B cell (primary cell): ENCODE measurements around the gene MAML3. TPM values are rescaled to one million over a fixed set of nuclear protein-coding genes. Genes with fewer than 3 reads are reported as not detected.

Experiments
- ATAC-seq: fragments of 200-7000 bp; cut with Tn5 transposase; one replicate; pipeline ENCODE4 v1.10.0; 2021; ENCODE audit warnings: low read depth, mild to moderate bottlenecking, moderate number of reproducible peaks, moderate library complexity
- CTCF ChIA-PET: fragments of 350-600 bp; sonication (Branson Sonifier 250); formaldehyde crosslinking; loops from one replicate; lab custom pipeline; 2021; ENCODE audit warnings: antibody characterized with exemption, inconsistent platforms; lab: Charles Lee
- POLR2A ChIA-PET: fragments of 350-600 bp; sonication (Branson Sonifier 250); formaldehyde crosslinking; loops from one replicate; lab custom pipeline; 2021; ENCODE audit warnings: antibody characterized with exemption; lab: Charles Lee
- DNase-seq: peaks from one replicate; pipeline ENCODE4 v3.0.0; 2013
- H2AFZ ChIP-seq: 2 replicates; pipeline ENCODE4 v1.6.1; 2012; ENCODE audit warnings: mild to moderate bottlenecking, low read depth, low read length; ENCODE audit not compliant: insufficient read depth, poor library complexity, severe bottlenecking
- H3K27ac ChIP-seq, 2 donors: 1 replicate in 1 of 2; 2 replicates in 1 of 2; pipeline ENCODE4 v1.5.1; 2012 to 2013; ENCODE audit warnings: low read length in 2 of 2, mild to moderate bottlenecking in 2 of 2, moderate library complexity in 1 of 2
- H3K27me3 ChIP-seq, 4 experiments: fragments of 200-600 bp in 1 of 4; sonication (generic) in 1 of 4; replicated peaks in 1 of 4; 1 replicate in 2 of 4; 2 replicates in 2 of 4; pipeline versions ENCODE4 v1.6.1 to v1.7.0; 2013 to 2016; ENCODE audit warnings: low read length in 3 of 4, mild to moderate bottlenecking in 2 of 4, mixed read lengths in 1 of 4, moderate library complexity in 1 of 4; ENCODE audit not compliant: insufficient read depth in 4 of 4, control insufficient read depth in 3 of 4; ENCODE audit errors: control extremely low read depth in 1 of 4
- H3K36me3 ChIP-seq, 2 experiments: replicated peaks in 1 of 2; 1 replicate in 1 of 2; 2 replicates in 1 of 2; pipeline versions ENCODE4 v1.6.1 to v1.7.1; 2013; ENCODE audit warnings: low read length in 1 of 2; ENCODE audit not compliant: insufficient read depth in 2 of 2, control insufficient read depth in 1 of 2; ENCODE audit errors: control extremely low read depth in 1 of 2, extremely low read depth in 1 of 2
- H3K4me1 ChIP-seq, 2 donors: fragments of 200-600 bp in 1 of 2; sonication (generic) in 1 of 2; 1 replicate in 1 of 2; 2 replicates in 1 of 2; pipeline versions ENCODE4 v1.5.1 to v1.6.1; 2013 to 2017; ENCODE audit warnings: low read length in 2 of 2; ENCODE audit not compliant: control insufficient read depth in 2 of 2, insufficient read depth in 2 of 2
- H3K4me2 ChIP-seq: replicated peaks from 2 replicates; pipeline ENCODE3; 2012; ENCODE audit warnings: mild to moderate bottlenecking, low read depth, low read length; ENCODE audit not compliant: poor library complexity, severe bottlenecking
- H3K4me3 ChIP-seq, 5 experiments: fragments of 200-600 bp in 1 of 5; sonication (generic) in 1 of 5; 1 replicate in 3 of 5; 2 replicates in 2 of 5; pipeline versions ENCODE4 v1.5.1 to v1.7.0; 2011 to 2016; ENCODE audit warnings: low read length in 4 of 5, mild to moderate bottlenecking in 4 of 5, low read depth in 2 of 5, control low read depth in 1 of 5, moderate library complexity in 1 of 5; ENCODE audit not compliant: insufficient read depth in 1 of 5; ENCODE audit errors: control extremely low read depth in 1 of 5, extremely low read depth in 1 of 5
- H3K79me2 ChIP-seq: fragments of 200-600 bp; sonication (generic); one replicate; pipeline ENCODE4 v1.6.0; 2016; ENCODE audit warnings: low read length; ENCODE audit not compliant: control insufficient read depth, insufficient read depth
- H3K9ac ChIP-seq: fragments of 200-600 bp; sonication (generic); 2 replicates; pipeline ENCODE4 v1.6.1; 2017; ENCODE audit warnings: mild to moderate bottlenecking, low read length, moderate library complexity
- H3K9me3 ChIP-seq, 3 donors: one replicate each; pipeline versions ENCODE4 v1.6.1 to v1.7.1; 2013; ENCODE audit warnings: low read length in 2 of 3; ENCODE audit not compliant: control insufficient read depth in 2 of 3, insufficient read depth in 1 of 3; ENCODE audit errors: control extremely low read depth in 1 of 3
- H4K20me1 ChIP-seq: 2 replicates; pipeline ENCODE4 v1.6.0; 2012; ENCODE audit warnings: mild to moderate bottlenecking, low read length; ENCODE audit not compliant: insufficient read depth, control insufficient read depth, poor library complexity, severe bottlenecking
- H3K27ac Mint-ChIP-seq: one replicate; pipeline ENCODE4 v1.8.0; 2021; ENCODE audit warnings: mixed read lengths
- H3K27me3 Mint-ChIP-seq: one replicate; pipeline ENCODE4 v1.8.0; 2021; ENCODE audit warnings: mixed read lengths
- H3K4me1 Mint-ChIP-seq: one replicate; pipeline ENCODE4 v1.8.0; 2021; ENCODE audit warnings: mixed read lengths
- H3K4me3 Mint-ChIP-seq: one replicate; pipeline ENCODE4 v1.8.0; 2021; ENCODE audit warnings: mixed read lengths
- H3K9me3 Mint-ChIP-seq: one replicate; pipeline ENCODE4 v1.8.0; 2022; ENCODE audit warnings: mixed read lengths; ENCODE audit not compliant: insufficient read depth
- EZH2 ChIP-seq: IDR thresholded peaks from 2 replicates; pipeline ENCODE4 v1.6.1; 2012; ENCODE audit warnings: borderline replicate concordance, low read depth, mild to moderate bottlenecking, moderate library complexity, low read length; ENCODE audit not compliant: insufficient read depth, poor library complexity, severe bottlenecking
- WGBS: methylation state at CpG from one replicate; pipeline ENCODE4 v1.1.5; 2013; ENCODE audit warnings: missing lambda C conversion rate; ENCODE audit not compliant: insufficient coverage; 5-methylcytosine and 5-hydroxymethylcytosine counted together
- intact Hi-C: fragments of 100-400 bp; cut with micrococcal nuclease; formaldehyde crosslinking; loops from one replicate; pipeline ENCODE4 v1.10.0; 2022
- polyA plus RNA-seq: library from polyadenylated mRNA; depleted of rRNA; stranded (reverse); fragments of >200 nt; gene quantifications from 2 replicates; pipeline ENCODE4 v1.2.3, GENCODE V29; 2012
- total RNA-seq, 2 donors: library from RNA; stranded (reverse); fragments of 120-200 nt in 1 of 2; gene quantifications; 1 replicate in 1 of 2; 2 replicates in 1 of 2; pipeline versions ENCODE4 v1.2.3 to v1.2.4, GENCODE V29; 2013 to 2022
- TF ChIP-seq, protein P1 (sequence below): fragments of 200-600 bp; IDR thresholded peaks from one replicate; pipeline ENCODE4 v1.8.0; 2022; ENCODE audit warnings: antibody characterized with exemption, mild to moderate bottlenecking

The MAML3 gene
- total and polyA plus RNA-seq, 2 donors (not counting 1 experiment from before 2014, with no cell fraction given): 0.94 to 5.3 TPM

DNA sequence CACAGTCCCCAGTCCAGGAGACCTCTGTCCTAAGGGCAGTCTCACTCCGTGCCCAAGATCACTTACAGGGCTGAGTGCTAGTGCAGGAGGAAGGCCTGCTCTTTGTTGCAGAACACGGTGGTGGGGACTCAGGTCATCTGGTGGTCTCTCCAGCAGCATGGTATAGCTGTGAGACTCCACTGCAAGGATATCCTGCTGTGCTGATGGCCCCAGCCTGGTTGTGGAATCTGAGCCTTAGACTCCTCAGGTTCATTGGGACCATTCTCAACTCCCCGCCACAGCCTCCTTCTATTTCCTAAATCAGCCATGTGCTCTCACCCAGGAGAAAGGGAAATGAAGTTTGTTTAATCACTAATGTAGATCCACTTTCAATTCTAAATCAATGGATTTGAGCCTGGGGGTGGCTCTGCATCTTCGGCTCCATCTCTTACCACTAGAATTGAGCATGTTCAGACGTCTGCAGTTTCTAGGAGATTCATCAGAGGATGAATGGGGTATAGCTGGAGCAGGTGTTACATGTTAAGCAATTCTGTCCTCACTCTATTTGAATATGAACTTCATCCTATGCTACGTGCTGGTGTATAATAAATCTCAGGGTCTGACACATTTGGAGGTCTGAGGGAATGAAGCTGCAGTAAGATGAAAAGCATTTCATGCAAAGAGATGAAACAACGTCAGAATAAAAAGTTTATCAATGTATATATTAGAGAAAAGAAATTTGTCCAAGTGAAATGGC lies 299.1 kb downstream of the MAML3 start:
- Histone ChIP-seq H3K27me3 (no peaks in the 10 kb centered on the region), H3K36me3 (no peaks in the 10 kb centered on the region), H3K4me3 (no peak overlapping the region), H2AFZ (no peak overlapping the region), H4K20me1 (no peaks in the 10 kb centered on the region), H3K9ac (no peak overlapping the region), H3K79me2 (no peaks in the 10 kb centered on the region), H3K4me1 (no peaks in the 10 kb centered on the region), H3K9me3 (no peaks in the 10 kb centered on the region), H3K4me2 (no peak overlapping the region), H3K27ac (no peak overlapping the region)
- Mint-ChIP-seq H3K27me3 (peaks cover 13% of the 10 kb centered on the region), H3K9me3 (no peaks in the 10 kb centered on the region), H3K27ac (no peak overlapping the region), H3K4me3 (no peak overlapping the region), H3K4me1 (peaks cover 2% of the 10 kb centered on the region)
- CTCF ChIA-PET: no interaction called here
- intact Hi-C loops: no loop called here
- DNase-seq (no peak), ATAC-seq (no peak)
- WGBS: 94% methylated on average over 2 of the region's 7 CpGs
- TF ChIP-seq, protein P1, sequence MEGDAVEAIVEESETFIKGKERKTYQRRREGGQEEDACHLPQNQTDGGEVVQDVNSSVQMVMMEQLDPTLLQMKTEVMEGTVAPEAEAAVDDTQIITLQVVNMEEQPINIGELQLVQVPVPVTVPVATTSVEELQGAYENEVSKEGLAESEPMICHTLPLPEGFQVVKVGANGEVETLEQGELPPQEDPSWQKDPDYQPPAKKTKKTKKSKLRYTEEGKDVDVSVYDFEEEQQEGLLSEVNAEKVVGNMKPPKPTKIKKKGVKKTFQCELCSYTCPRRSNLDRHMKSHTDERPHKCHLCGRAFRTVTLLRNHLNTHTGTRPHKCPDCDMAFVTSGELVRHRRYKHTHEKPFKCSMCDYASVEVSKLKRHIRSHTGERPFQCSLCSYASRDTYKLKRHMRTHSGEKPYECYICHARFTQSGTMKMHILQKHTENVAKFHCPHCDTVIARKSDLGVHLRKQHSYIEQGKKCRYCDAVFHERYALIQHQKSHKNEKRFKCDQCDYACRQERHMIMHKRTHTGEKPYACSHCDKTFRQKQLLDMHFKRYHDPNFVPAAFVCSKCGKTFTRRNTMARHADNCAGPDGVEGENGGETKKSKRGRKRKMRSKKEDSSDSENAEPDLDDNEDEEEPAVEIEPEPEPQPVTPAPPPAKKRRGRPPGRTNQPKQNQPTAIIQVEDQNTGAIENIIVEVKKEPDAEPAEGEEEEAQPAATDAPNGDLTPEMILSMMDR: no peak
- no peak for TF ChIP-seq EZH2
- POLR2A ChIA-PET: no interaction called here

DNA sequence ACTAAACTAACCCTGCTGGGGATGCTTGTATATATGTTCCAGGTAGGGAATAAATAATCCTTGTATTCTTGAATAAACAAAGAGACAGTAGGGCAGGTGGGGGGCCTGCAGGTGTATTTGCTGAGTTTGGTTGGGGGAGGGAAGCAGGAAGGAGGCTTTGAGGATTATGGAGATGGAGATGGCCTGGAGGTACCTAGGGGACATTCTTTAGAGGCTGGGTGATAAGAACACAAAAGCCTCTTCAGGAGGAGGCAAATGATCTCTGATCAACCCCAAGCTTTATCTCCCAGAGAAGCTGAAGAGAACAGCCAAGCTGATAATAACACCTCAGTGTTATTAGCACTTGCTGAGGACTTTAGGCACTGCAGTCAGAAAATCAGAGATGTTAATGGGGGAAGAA lies 300.7 kb downstream of the MAML3 start:
- no peaks in the 10 kb centered on the region for H3K36me3 ChIP-seq
- H3K79me2 ChIP-seq: no peaks in the 10 kb centered on the region
- no peak for TF ChIP-seq EZH2
- TF ChIP-seq, protein P1: no peak
- H3K27me3 Mint-ChIP-seq: peaks cover 16% of the 10 kb centered on the region
- POLR2A ChIA-PET: no interaction called here
- no peaks in the 10 kb centered on the region for H3K27me3 ChIP-seq
- CTCF ChIA-PET: no interaction called here
- no peak overlapping the region for H2AFZ ChIP-seq
- H3K4me1 Mint-ChIP-seq: peaks cover 2% of the 10 kb centered on the region
- H4K20me1 ChIP-seq: no peaks in the 10 kb centered on the region
- no peak overlapping the region for H3K27ac ChIP-seq
- no peak overlapping the region for H3K27ac Mint-ChIP-seq
- no peak overlapping the region for H3K4me3 Mint-ChIP-seq
- ATAC-seq: no peak
- H3K4me2 ChIP-seq: no peak overlapping the region
- H3K9me3 Mint-ChIP-seq: no peaks in the 10 kb centered on the region
- H3K9ac ChIP-seq: no peak overlapping the region
- no peak overlapping the region for H3K4me3 ChIP-seq
- H3K9me3 ChIP-seq: no peaks in the 10 kb centered on the region
- intact Hi-C loops: no loop called here
- no peak for DNase-seq
- H3K4me1 ChIP-seq: no peaks in the 10 kb centered on the region
